GM21786 (cell line): ENCODE results near the gene HOXA13.

ENCODE experiments used
- ATAC-seq: cut with Tn5 transposase; IDR thresholded peaks from one replicate; pipeline ENCODE4 v1.9.1; 2021; ENCODE audit not compliant: unreplicated experiment

The HOXA13 gene

GRCh38 chr7:27193335-27194001 is 6.4 kb downstream of the HOXA13 start:
- no peak for ATAC-seq

DNA sequence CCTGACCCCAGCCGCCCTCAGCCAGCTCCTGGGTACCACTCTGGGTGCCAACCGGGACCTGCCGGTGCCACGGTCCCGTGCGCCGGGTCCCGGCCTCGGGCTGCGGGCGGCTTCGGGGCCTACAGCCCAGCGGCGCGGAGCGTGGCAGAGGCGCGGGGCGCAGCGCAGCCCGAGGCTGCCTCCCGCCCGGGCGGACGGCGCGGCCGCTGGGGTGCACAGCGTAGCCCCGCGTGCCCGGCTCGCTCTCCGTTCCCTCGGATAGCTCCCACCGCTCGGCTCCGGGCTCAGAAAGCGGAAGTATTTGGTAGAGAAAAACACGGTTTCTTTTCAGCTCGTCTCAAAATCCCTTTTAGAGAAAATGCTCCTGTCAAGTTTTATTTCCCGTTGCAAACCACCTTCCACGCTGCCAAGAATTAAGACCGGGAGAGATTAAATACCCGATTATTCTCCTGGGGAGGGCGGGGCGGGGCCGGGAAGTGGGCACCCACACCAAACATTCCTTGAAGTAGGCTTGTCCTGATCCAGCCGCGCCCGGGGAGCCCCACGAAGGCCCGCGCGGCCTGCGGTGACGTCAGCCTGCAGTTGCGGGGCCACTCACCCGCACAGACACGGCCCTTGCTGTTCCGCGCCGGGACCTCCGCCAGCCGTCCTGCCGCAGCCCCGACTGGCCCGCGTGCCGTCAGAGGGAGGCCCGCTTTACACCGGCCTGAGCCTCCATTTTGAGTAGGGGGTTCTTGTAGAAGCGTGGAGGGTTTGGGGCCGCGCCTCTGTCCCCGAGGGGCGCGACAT is 7.2 kb downstream of the HOXA13 start:
- ATAC-seq: no peak

DNA sequence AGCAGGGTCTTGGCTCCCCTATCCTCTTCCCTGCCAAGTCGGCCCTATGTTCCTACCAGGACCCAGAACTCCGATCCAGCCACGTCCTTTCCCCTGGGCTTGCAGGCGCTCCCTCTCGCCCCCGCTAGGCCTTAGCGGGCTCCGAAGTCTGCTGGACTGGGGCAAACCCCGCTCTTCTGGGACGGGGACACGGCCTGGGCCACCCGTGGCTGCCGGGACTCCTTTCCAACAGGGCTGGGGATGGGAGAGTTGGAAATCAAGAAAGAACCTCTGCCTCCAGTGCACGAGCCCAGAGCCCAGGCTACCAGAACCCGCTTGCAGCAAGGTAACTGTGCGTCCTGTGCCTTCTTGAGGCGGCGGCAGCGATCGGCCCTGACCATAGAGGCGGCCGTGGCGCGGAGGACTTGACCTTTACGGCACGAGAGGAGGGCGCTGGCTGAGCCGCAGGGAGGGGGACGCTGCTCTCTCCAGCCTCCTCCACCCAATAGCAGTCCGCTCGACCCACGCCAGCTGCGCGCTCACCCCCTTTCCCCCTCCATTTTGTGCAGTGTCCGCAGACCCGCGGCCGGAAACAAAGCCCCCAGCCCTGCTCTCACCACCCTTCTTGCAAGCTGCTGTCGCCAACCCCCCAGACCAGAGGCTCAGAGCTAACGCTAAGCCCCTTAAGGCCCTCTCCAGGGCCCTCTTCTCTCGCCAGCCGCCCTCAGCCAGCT is 7.9 kb downstream of the HOXA13 start:
- no peak for ATAC-seq

DNA sequence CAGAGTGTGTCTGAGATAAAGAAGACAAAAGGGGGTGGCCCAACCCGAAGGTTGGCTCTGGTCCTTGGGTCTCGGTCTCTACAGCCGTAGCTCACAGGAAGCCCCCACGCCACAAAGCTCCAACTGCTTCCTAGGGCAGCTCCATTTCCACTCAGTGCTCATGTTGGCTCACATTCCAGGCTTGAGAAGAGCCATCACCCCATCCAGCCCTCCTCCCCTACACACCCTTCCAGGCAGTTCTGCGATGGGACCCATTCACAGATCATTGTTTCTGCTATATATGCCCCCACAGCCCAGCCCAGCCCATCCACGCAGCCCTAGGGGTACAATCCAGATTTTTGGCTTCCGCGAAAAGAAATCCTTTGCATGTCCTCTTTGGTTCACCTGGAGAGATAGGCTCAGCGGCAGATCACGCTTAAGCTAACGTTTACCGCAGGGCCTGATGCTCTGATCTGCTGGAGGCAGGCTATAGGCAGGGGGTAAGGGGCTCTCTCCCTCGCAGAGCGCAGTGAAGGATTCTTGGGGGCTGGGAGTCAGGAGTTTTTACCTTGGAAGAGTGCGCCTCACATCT is 8.6 kb downstream of the HOXA13 start:
- no peak for ATAC-seq

- no peak for ATAC-seq
Observed at GRCh38 chr7:27189997-27190748, 9.7 kb downstream of the HOXA13 start.

DNA sequence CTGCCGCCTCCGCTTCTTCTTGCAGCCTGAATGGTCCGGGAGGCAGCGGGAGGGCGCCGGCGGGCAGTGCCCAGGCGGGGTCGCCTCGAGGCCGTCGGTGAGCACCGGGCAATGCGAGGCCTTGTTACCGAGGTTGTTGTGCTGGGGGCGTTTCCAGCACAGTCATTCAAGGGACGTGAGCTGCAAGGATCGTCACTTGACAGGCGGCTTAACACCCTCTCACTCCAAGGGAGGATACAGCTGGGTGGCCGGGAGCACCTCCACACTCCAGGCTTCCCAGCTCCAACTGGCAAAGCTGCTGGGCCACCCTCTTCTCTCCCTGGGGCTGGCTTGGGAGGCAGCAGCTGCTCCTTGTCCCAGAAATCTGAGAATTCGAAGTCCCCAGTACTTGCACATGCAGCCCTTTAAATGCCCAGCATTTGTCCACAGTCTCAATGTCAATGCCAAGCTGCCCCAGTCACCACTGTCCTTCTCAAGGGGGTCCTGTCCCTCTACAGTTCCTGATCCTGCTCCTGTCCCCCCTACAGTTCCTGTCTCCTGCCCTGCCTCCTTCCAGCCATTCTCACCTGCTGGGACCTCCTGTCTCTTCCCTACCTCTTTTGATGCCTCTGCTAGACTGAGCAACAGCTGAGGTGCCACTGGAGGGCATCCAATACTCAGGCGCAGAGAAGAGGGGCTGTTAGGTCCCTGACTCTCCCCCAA is 10.4 kb downstream of the HOXA13 start:
- ATAC-seq: no peak

DNA sequence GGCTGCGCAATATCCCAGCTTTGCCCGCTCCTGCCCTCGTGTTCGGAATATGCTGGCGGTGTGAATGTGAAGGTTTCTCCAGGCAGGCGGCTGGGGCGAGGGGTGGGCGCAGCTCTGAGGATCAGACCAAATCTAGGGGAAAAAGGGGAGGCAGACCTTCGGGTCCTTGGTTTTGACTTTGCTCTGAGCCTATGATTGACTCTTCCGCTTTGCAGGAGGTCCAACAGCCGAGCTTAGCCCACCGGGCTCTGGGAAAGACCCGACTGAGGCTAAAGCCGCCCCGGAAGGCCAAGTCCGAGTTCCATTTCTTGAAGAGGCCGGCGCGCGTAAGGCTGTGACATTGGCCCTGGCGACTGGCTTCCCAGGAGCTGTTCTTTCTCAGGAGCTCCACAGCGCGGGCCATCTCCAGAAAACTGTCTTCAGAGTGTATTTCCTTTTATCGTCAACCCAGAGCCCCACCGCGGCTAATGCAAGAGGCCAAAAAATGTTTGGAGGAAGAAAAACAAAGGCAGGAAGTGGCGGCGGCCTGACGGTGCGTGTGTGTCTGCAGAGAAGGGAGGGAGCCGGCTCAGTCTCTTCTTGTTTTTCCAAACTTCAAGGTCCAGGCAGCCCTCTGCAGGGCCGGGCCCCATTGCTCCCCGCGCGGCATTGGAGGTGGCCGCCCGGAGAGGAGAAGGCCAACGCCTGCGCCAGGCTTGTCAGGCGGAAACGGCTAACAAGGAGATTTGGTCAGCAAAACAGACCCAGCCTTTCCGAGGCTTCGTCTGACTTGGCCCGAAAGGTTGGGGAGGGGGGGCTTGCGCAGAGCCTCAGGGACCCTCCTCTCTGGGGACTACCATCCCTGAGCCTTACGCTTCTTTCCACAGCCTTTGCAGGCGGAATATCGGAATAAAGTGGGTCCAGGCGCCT is 11.3 kb downstream of the HOXA13 start:
- ATAC-seq: no peak

DNA sequence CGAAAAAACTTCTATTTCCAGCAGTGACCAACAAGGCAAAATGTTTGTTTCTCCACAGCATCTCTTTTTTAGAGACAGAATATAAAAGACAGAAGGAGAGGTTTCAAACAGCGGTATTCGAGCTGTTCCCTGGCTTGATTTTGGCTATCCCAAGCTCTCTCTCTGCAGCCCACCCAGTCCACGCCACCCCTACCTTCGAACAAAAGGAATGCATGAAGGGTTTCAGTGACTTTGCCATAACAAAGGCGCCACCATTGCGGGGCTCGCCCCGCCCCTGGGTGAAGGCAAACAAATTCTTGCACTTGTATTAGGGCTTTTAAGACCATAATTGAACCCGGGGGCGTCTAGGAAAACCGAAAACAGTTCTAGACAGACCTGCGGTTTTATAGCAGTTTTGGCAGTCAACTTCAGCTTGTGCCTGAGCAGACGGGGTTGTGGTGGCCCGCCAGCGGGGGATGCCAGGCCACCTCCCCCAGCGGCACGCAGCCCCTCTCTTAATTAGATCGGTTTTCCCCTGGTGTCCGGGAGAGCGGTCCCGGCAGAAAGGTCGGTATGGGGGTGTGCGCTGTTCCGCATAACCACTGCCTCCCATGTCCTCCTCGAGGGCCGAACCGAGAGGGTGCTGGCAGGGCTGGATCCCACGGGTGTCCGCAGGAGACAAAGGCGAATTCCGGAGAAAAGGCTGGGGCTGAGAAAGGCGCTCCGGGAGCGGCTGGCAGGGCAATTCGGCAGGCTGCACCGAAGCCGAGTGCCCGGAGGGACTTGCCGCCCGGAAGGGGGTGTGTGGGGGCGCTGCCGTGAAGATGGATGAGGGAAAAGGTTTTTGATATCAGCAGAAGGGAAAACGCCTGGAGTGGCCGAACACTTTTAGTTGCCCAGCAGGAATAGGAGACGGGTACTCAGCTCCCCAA is 12.2 kb downstream of the HOXA13 start:
- ATAC-seq: no peak

DNA sequence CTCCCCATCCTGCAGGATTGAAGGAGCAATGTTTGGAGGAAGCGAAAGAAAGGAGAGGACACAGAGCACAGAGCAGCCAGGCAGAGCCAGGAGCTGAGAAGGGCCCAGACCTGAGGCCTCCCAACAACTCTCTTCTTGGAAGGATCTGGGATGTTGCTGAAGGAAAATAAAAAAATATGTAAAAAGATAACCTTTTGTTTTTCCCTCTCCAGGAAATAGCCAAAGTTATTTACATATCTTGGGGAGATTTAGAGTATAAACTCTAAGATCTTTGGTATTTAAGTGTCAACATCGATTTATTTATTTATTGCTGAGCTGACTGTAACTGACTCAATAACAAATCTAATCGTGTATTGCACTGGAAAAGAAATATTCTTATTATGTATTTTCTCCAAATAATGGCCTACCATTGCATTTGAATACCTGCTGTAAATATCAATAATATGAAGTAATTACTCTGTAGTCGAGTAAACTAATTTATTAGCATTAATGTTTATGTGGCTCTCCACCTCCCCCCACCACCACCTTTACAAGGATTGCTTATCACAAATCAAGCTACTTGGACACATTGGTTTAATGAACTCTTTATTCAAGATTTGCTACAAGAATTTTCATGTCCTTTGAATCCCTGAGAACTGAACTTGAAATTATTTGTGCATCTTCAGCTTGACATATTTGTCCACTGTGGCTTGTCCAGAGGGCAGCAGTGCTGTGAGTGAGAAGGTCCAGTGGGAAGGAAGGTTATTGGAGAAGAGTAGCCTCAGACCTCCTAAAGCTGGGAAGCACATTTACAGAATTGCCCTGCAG is 13.0 kb downstream of the HOXA13 start:
- no peak for ATAC-seq

DNA sequence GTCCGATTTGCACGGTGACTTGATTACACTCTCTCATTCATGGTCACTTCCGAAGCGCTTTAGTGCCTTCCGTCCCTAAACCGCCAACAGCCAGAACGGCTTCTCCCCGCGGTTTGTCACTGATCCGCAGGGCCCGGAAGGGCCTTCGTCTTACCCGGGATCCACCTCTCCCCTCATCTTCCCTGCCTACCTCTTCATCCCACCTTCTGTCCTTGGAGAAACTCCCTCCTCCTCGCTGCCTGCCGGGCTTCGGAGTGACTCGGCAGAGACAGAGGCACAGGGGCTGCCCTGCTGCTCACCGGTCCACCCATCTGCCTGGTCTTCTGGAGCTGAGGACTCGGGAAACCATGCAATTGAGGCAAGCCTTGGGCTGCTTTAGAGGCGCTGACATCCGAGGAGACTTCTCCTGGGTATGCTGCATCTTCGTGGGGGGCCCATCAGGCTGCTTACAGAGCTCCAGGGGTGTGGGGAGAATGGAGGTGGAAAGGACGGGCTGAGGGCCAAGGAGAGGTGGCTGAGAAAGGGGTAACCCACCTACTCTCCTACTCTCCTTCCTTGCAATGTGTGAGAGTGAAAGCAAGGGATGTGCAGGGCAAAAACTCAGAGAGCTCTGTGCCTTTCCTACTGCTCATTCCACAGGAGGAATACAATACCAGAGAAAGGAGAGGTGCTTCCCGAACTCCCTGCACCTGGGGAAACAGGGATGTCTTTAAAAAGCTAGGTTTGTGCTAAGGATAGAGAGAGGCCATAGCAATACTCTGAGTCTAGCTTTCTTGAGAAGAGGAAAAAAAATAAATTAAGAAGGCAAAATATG is 13.8 kb downstream of the HOXA13 start:
- ATAC-seq: no peak

- ATAC-seq: no peak
Observed at GRCh38 chr7:27185013-27185853, 14.7 kb downstream of the HOXA13 start, which contains the start of gene HOXA11. TSS of gene HOXA11 (minus strand) at chr7:27185232. CDS start at chr7:27185144, 88 bp downstream.

GRCh38 chr7:27184337-27185012 is 15.4 kb downstream of the HOXA13 start:
- no peak for ATAC-seq

DNA sequence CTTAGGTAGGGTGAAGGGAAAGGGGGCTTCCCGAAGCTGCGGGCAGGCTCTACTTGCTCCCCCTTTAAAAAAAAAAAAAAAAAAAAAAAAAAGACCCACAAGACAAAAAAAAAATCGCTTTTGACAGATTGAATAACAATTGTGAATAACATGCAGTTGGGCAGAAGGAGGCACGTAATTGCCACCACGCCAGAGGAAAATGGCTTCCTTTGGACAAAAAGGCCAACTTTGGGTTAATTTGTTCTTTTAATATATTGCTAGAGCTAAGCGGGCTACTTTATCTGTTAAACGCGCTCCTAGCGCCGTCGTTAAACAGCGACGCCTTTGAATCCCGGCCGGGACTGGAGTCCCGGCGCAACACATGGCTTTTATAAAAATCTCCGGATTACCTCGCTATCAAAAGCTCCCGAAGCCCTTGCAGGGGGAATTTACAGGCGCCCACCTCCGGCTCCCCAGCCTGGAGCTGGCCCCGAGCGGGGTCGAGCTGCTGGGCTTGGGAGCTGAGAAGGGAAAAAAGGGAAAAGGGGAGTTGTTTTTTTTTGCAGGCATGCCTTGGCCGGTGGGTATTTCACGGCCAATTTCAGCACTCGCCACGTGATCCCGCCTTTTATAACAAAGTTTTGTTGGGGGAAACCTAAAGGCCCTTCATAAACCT is 16.1 kb downstream of the HOXA13 start:
- ATAC-seq: no peak

- ATAC-seq: no peak
Observed at GRCh38 chr7:27182861-27183681, 16.8 kb downstream of the HOXA13 start.
